Measurements from ENCODE around the gene ATXN1. TPM values are rescaled to one million over a fixed set of nuclear protein-coding genes. Genes with fewer than 3 reads are reported as not detected.
A peak's percentile ranks its signal among the peaks of the same experiment; 100 is the strongest.

The ATXN1 gene
- total and polyA plus RNA-seq, 2 of the 13 experiments (the other 11 are each of a cell fraction or from before 2014, with no cell fraction given) = 20.7 to 39.5 TPM

DNA sequence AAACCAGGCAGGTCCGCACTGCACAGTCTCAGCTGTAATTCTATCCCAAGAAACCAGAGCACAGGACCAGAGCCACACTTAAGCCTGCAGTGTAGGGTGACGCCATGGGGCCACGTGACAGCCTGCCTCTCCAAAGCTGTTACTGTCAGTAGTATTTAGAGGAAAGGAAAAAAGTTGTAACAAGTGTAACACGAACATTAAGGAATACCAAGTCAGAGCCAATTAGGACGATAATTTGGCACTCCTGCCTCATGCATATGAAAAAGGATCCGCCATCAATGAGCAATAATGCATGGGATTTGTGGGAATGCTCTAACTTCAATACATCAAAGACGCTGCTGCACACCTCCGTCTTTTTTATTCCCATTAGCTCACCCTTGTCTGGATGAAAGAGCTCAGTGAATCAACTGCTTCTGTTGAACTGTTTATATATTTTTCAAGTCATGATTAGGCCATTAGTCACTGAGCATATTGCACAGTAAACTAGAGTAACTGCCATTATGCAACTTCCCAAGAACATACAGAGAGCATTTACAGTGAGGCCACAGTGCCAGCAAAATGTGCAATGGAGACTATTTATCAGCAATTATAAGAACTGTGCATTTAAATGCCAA, 79.9 kb downstream of the ATXN1 start (continued):
- TF ChIP-seq, protein P1, sequence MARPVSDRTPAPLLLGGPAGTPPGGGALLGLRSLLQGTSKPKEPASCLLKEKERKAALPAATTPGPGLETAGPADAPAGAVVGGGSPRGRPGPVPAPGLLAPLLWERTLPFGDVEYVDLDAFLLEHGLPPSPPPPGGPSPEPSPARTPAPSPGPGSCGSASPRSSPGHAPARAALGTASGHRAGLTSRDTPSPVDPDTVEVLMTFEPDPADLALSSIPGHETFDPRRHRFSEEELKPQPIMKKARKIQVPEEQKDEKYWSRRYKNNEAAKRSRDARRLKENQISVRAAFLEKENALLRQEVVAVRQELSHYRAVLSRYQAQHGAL (CRISPR knock-in tag; IDR thresholded peaks at IDR 0.05; ENCODE audit: not compliant biosample characterization) = no peak
- no peak for TF ChIP-seq POLR2AphosphoS2 (IDR thresholded peaks at IDR 0.05; ENCODE audit: low read depth, low read length)
- no peak for TF ChIP-seq ZNF235 (CRISPR knock-in tag; IDR thresholded peaks at IDR 0.05; ENCODE audit: borderline replicate concordance)
- TF ChIP-seq, protein P2, sequence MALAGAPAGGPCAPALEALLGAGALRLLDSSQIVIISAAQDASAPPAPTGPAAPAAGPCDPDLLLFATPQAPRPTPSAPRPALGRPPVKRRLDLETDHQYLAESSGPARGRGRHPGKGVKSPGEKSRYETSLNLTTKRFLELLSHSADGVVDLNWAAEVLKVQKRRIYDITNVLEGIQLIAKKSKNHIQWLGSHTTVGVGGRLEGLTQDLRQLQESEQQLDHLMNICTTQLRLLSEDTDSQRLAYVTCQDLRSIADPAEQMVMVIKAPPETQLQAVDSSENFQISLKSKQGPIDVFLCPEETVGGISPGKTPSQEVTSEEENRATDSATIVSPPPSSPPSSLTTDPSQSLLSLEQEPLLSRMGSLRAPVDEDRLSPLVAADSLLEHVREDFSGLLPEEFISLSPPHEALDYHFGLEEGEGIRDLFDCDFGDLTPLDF (CRISPR knock-in tag; IDR thresholded peaks at IDR 0.05) = no peak
- no peak for TF ChIP-seq CBFB (CRISPR knock-in tag; IDR thresholded peaks at IDR 0.05)
- no peak for TF ChIP-seq KDM4B (CRISPR knock-in tag; IDR thresholded peaks at IDR 0.05)
- 0 out of 2 replicates have a peak, but pooled peaks have one; percentile 41 for TF ChIP-seq ISL2 (CRISPR knock-in tag; IDR thresholded peaks at IDR 0.05)
- TF ChIP-seq ZKSCAN5 (CRISPR knock-in tag; IDR thresholded peaks at IDR 0.05) = no peak
- TF ChIP-seq, protein P3, sequence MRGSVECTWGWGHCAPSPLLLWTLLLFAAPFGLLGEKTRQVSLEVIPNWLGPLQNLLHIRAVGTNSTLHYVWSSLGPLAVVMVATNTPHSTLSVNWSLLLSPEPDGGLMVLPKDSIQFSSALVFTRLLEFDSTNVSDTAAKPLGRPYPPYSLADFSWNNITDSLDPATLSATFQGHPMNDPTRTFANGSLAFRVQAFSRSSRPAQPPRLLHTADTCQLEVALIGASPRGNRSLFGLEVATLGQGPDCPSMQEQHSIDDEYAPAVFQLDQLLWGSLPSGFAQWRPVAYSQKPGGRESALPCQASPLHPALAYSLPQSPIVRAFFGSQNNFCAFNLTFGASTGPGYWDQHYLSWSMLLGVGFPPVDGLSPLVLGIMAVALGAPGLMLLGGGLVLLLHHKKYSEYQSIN (CRISPR knock-in tag; IDR thresholded peaks at IDR 0.05; ENCODE audit: borderline replicate concordance) = no peak
- no peak for TF ChIP-seq SETDB1 (CRISPR knock-in tag; IDR thresholded peaks at IDR 0.05; ENCODE audit: borderline replicate concordance)
- TF ChIP-seq NRL (CRISPR knock-in tag; IDR thresholded peaks at IDR 0.05; ENCODE audit: borderline replicate concordance) = no peak
- no peak for TF ChIP-seq SIN3B (IDR thresholded peaks at IDR 0.05; ENCODE audit: low read length)
- TF ChIP-seq KAT8 (CRISPR knock-in tag; IDR thresholded peaks at IDR 0.05) = peak; percentile 50; the same call in 1 of the 2 replicates
- no peak for TF ChIP-seq CCAR2 (optimal IDR thresholded peaks at IDR 0.05; ENCODE audit: low read depth, low read length)
- no peak for TF ChIP-seq HDAC6 (IDR thresholded peaks at IDR 0.05; ENCODE audit: low read depth, low read length)
- TF ChIP-seq ZNF205 (CRISPR knock-in tag; IDR thresholded peaks at IDR 0.05) = no peak
- TF ChIP-seq KLF13 (CRISPR knock-in tag; IDR thresholded peaks at IDR 0.05) = no peak
- no peak for TF ChIP-seq RARG (CRISPR knock-in tag; IDR thresholded peaks at IDR 0.05; ENCODE audit: low read depth)
- TF ChIP-seq TRIM24 (CRISPR knock-in tag; IDR thresholded peaks at IDR 0.05) = no peak
- TF ChIP-seq ZNF335 (CRISPR knock-in tag; IDR thresholded peaks at IDR 0.05) = no peak
- TF ChIP-seq ZMAT3 (CRISPR knock-in tag; conservative IDR thresholded peaks at IDR 0.05) = no peak
- TF ChIP-seq ZNF143 (CRISPR knock-in tag; IDR thresholded peaks at IDR 0.05) = no peak
- TF ChIP-seq, protein P4, sequence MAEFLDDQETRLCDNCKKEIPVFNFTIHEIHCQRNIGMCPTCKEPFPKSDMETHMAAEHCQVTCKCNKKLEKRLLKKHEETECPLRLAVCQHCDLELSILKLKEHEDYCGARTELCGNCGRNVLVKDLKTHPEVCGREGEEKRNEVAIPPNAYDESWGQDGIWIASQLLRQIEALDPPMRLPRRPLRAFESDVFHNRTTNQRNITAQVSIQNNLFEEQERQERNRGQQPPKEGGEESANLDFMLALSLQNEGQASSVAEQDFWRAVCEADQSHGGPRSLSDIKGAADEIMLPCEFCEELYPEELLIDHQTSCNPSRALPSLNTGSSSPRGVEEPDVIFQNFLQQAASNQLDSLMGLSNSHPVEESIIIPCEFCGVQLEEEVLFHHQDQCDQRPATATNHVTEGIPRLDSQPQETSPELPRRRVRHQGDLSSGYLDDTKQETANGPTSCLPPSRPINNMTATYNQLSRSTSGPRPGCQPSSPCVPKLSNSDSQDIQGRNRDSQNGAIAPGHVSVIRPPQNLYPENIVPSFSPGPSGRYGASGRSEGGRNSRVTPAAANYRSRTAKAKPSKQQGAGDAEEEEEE (CRISPR knock-in tag; IDR thresholded peaks at IDR 0.05; ENCODE audit: borderline replicate concordance) = no peak
- TF ChIP-seq CBX1 (IDR thresholded peaks at IDR 0.05; ENCODE audit: low read depth) = no peak
- TF ChIP-seq, protein P5, sequence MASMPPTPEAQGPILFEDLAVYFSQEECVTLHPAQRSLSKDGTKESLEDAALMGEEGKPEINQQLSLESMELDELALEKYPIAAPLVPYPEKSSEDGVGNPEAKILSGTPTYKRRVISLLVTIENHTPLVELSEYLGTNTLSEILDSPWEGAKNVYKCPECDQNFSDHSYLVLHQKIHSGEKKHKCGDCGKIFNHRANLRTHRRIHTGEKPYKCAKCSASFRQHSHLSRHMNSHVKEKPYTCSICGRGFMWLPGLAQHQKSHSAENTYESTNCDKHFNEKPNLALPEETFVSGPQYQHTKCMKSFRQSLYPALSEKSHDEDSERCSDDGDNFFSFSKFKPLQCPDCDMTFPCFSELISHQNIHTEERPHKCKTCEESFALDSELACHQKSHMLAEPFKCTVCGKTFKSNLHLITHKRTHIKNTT (CRISPR knock-in tag; IDR thresholded peaks at IDR 0.05) = no peak
- TF ChIP-seq ZNF737 (CRISPR knock-in tag; IDR thresholded peaks at IDR 0.05; ENCODE audit: borderline replicate concordance) = no peak
- no peak for TF ChIP-seq ZNF230 (CRISPR knock-in tag; IDR thresholded peaks at IDR 0.05)
